ENCODE data around the gene SERPINC1.

- TF ChIP-seq CTCF (IDR thresholded peaks at IDR 0.05; ENCODE audit: poor library complexity): no peak
- TF ChIP-seq EZH2phosphoT487 (IDR thresholded peaks at IDR 0.05; ENCODE audit: low read depth, severe bottlenecking, unreplicated experiment): no peak
- TF ChIP-seq EZH2 (IDR thresholded peaks at IDR 0.05; ENCODE audit: borderline replicate concordance): no peak
Observed at GRCh38 chr1:173946380-173946921, 29.3 kb upstream of the SERPINC1 start.
